Measurements from ENCODE around the gene HOXB7.

The HOXB7 gene
- total RNA-seq, result 0.54 to 3.5 (median 1.3) reads per million in 4 experiments

DNA sequence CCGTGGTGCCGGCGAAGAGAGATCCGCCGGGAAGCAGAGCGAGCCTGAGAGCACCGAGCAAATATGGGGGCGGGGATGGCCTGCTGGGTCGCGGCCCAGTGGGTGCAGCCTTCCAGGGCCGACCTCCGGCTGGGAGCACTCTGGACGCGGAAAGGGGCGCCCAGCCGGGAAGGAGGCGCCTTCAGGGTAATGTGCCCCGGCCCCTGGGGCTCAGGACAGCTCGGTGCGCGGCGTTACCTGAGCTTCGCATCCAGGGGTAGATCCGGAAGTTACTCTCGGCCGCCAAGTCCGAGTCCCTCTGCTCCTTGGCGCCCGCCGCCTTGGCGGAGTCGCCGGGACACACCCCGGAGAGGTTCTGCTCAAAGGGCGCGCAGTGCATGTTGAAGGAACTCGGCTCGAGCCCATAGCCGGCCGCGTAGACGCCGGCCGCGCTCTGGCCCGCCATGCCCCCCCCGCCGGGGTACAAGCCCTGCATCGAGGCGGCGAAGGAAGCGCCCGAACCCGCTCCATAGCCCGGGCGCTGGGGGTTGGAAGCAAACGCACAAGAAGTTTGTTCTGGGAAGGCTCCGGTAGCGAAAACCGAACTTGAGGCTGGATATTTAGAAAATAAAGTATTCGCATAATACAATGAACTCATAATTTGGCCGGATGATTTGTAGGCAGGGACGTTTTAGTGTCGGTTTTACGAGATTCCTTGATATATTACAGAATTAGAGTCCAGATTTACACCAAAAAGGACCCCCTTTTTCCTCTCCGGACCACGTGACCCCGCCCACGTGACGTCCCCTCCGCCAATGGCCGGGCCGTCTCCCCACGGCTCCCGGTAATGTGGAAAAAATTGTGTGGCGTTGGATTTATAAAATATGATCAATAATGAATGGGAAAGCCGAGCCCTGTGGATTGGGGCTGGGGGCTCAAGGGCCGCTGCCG lies at the start of gene HOXB7:
TSS of gene HOXB7 (minus strand) at position 736 of the 930 bp plus-strand sequence. CDS start at position 637, 99 bp downstream.
- peak; percentile 56 for DNase-seq

DNA sequence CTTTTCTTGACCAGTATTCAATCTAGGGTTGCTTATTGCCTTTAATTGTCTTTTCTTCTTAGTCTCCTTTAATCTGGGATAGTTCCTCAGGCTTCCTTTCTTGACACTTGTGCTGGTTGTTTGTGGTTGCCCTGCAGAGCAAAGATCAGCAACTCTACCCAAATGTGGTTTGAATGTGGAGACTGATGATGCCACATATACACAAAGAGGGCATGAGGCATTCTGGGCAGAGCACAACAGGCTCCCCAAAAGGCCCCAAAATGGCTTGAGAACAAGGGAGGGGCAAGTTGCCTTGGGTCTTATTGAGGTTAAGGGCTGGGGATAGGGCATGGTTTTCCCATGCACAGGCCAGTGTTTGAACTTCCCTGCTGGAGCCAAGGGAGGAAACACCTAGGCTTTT lies 45.1 kb upstream of the HOXB7 start:
- no peak for DNase-seq

- DNase-seq, result no peak
Observed at GRCh38 chr17:48649741-48650140, 38.9 kb upstream of the HOXB7 start.

- DNase-seq, result no peak
Observed at GRCh38 chr17:48647963-48648245, 37.1 kb upstream of the HOXB7 start.

DNA sequence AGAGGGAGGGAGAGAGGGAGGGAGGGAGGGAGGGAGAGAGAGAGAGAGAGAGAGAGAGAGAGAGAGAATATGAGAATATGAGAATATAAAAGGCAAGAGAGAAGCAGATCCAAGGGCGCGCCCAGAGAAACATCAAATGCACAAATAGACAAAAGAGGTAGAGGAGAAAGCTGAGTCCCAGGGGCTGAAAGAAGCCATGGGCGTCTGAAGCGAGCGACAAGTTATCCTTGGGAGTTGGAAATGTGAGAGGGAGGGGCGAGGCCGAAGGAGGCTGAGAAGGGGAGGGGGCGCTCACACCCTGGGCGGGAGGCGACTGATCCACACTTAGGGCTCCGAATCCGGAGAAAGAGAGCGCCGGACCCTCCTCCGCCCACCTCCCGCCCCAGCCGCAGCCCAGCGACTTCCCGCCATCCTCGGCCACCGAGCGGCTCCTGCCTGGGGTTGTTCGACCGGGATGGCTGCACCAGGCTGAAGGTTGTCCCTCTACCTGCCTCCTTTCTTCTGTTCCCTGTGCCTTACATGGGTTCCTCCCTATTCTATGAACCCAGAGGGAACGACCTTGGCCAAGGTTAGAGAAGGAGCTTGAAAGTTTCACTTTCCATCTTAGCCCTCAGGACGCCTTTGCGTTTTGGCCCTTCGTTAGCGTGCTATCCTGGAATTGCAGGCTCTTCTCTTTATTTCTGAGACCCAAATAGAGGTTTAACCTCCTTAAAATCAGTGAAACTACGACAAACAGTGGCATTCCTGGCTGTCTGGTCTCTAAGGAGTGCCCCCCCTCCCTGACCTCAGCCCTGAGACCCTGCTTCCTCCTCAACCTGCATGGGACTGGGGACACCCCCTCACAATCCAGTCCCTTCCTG lies 36.5 kb upstream of the HOXB7 start:
- no peak for DNase-seq

DNA sequence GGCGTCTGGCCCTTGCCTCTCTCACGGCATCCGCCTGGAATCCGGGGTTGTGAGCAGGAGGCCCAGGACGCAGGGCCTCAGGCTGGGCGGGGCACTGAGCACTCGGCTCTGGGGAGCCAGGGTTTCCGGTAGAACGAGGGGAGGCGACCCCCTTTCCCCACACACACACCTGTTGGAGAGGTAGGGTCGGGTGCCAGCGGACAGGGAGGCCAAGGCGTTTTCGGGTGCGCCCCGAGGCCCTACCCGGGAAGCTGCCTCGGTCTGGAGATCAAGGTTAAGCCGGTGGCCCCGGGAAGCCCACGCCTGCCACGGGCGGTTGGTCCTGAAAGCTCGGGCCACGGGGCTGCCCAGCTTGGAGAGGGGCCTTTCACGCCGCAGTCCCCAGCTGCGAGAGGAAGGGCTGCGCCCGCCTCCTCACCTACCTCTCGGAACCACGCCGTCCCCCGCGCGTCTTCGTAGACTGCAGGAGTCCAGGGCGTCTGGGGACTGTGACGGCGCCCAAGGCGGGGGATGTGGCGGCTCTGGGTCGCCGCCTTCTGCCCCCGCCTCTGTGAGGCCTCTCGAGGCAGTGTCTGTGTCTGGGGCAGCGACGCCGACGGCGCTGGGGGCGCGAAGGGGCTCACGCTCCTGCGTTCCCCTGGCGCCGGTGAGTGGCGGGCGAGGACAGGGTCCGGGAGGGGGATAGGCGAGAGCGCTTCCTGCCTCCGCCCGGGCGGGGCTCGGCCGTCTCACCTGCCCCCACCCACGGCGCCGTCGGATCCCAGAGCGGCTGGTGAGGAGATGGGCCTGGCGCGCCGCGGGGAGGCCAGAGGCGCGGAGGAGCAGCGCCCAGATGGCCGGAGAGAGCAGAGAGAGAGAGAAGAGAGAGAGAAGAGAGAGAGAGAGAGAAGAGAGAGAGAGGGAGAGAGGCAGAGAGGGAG lies 35.6 kb upstream of the HOXB7 start:
- no peak for DNase-seq

- no peak for DNase-seq
Observed at GRCh38 chr17:48645639-48646182, 34.9 kb upstream of the HOXB7 start.

DNA sequence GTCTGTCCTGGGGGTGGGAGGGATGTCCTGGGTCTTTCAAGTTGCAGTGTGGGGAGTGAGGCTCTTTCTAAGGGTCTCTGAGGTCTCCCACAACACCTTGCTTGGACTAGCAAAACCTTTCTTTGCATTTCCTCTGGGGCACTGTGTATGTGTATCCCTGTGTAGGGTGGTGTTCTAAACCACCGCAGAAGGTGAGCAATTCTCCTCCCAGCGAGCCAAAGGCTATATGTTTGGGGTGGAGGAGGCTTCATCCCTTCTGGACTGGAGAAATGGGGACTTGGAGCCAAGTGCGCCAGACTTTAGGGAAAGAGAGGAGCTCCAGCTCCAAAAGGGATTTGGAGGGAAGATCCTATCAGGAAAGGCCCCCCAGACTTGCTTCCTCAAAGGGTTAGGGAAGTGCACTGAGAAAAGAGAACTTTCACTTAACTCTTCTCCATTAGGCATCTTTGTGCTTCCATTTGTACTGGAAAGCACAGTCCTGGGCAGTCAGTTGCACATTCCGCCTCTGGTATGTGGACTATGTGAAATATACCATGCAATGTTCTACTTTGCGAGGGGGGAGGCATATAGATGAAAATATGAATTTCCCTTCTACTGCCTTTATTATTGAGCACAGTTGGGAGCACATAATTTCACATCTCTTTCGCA lies 34.2 kb upstream of the HOXB7 start:
- DNase-seq, result no peak

DNA sequence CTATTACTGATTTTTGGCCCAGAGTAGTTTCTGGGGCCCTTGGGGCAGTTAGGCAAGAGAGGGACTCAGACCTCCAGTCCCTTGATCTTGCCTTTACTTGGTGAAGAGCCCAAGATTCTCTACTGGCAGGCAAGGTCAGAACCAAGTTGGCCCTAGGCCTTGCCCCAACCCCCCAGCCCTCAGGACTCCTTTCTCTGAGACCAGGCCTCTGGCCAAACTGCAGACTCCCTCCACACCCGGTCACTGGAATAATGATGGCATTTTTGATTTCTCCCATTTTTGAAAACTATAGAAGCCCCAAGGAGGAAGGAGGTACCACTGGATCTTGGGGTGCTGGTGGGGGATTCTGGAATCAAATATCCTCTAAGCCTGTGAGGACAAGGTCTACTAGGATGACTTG lies 33.3 kb upstream of the HOXB7 start:
- no peak for DNase-seq

DNA sequence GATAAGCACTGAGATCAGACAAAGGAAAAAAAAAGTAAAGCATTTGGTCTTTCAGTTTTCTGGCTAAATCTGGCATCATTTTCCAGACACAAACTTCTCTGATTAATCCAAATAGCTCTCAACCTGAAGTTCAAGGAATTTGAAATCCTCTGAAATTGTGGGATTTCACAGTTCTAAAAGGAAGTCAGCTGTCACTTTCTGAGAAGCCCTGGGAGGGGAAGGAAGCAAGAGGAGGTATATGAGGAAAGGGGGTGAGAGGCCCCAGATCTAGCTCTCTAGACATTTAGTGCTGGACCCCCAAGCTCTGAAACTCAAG lies 32.8 kb upstream of the HOXB7 start:
- no peak for DNase-seq

DNA sequence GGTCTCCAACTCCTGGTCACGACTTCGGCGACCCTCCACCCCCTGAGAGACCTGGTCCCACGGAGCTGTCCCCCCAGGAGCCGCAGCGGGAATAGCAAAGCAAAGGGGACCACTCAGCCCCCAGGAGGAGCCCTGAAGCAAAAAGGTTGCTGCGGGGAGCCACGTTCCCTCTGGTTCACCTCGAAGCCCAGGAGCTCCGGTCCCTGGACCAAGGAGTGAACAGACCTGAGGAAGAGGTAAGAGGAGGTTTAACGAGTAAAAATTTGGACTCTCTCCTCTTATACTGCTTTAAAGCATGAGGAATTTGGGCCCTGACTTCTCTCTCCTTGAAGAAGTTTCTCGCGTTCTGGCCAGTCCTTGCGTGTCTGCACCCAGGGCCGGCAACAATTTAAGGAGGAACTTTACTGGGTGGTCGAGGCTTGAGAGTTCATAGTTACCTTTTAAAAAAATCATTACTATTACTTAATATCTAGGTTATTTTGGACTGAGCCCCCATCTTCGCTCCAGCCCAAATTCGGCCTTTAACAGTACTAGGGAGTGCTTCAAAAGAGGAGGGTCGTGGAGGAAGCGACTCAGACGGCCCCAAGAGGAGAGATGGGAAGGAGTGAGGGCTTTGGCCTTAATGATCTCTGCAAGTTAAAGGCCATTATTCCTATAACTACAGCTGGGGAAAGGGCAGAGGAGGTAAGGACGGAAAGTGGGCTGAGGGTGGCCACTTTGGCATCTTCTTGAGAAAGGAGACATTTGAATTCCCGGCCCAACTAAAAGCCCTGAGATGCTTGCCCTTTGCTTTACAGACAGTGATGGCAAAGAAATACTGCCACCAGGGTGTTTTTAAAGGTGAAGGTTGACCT lies 32.3 kb upstream of the HOXB7 start:
- DNase-seq, result no peak

DNA sequence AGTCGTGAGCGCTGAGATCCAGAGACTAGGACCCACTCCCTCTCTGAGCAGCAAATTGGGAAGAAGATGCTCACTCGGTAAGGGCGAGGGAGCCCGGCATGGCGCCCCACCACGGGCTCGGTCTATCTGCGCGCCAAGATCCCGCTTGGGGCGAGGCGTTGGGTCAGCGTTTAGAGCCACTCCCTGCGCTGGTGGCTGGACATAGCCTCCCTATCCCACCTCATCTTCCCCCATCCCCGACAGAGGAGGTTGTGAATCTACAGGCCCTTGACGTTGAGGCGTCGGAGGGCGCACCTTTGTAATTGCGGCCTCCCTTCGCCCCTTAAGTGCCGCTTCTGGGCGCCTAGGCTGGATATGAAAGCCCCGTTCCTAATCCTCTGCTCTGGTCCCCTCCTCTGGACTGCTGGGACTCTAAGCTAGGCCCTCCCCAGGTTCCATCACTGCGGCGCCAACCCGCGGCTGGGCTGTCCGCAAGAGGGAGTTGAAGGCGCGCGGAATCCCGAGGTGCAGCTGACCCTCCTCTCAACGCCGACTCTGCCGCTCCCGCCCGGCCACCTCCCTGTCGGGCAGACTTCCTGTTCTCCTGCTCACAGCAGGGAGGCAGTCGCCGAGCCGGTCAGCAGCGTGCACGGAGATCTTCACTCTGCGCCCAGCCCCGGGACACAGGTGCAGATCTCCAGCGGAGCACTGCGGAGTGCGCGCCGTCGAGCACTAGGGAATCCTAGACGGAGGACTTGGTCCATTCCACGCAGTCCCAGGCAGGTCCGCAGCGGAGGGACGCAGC lies 31.4 kb upstream of the HOXB7 start:
- no peak for DNase-seq

- DNase-seq, result no peak
Observed at GRCh38 chr17:48641541-48642058, 30.8 kb upstream of the HOXB7 start.

- DNase-seq, result no peak
Observed at GRCh38 chr17:48640858-48641180, 30.0 kb upstream of the HOXB7 start.

- no peak for DNase-seq
Observed at GRCh38 chr17:48639982-48640857, 29.4 kb upstream of the HOXB7 start.

DNA sequence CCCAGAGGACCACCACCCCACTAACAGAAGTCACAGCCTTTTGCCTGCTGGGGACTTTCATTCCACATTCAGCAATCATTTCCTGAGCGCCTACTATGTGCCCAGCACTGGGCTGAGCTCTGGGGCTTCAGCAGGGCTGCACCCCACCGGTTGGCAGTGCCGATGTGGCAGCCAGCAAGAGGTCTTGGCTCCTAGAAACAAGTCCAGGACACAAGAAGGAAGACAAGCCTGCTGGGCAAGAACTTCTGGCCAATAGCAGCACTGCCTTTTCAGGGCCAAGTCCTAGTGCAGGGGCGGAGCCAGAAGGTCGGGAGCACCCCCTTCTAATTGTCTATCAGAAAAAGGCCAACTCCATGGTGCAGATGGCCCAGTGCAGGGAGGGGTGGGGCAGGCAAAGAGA lies 28.3 kb upstream of the HOXB7 start:
- DNase-seq, result no peak

DNA sequence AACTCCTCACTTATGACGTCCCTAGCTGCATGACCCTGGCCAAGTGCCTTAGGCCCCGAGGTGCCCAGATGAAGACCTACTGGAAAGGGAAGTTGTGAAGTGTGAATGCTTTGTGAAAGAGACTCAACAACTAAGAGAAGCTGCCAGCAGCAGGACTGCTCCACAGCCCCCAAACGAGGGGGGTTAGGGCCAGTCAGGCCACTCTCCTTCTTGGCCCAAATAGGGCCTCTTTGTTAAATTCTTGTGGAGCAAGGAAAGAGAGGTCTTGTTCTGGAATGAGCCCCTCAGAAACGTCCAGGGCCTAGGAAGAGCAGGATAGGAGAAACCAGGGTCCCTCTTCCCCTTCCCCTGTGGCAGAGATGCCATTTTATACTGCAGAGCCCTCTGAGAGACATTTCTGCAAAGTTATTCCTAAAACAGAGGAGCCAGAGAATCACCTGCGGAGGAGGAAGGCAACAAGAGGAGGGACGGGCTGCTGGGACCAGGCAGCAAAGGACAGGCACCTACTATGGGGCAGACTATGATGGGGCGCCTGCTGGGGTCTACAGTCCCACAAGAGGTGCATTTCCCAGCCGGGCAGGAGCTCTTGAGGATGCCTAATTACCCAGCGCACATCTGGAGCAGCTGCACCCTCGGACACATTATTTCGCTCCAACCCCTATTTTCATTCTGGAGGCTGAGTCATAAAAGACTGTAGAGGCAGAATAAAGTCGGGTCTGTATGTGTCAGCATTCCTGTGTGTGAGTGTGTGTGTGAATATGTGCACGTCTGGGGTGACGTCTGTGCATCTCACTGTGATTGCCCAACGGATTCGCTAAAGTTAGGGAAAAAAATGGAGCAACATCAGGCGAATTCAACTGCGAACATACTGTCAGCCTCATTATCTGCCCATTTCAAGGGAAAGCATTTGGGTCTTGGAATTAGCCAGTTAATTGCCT lies 26.8 kb upstream of the HOXB7 start:
- no peak for DNase-seq
